Lower lobe of right lung (tissue), 2 donors: ENCODE data around the gene SPINK4. TPM values are rescaled to one million over a fixed set of nuclear protein-coding genes. Genes with fewer than 3 reads are reported as not detected.

Source experiments
- ATAC-seq, 2 donors: fragments of 200-7000 bp; cut with Tn5 transposase; one replicate each; pipeline ENCODE4 v1.9.1; 2020 to 2022; ENCODE audit warnings: mild to moderate bottlenecking in 2 of 2, moderate library complexity in 2 of 2
- DNase-seq: peaks from one replicate; pipeline ENCODE4 v3.0.0-alpha.2; 2020
- H3K27ac ChIP-seq: fragments of 200-600 bp; one replicate; pipeline ENCODE4 v1.8.0; 2022
- H3K27me3 ChIP-seq: fragments of 200-600 bp; one replicate; pipeline ENCODE4 v1.8.0; 2022; ENCODE audit warnings: low read depth
- H3K36me3 ChIP-seq: fragments of 200-600 bp; one replicate; pipeline ENCODE4 v1.8.0; 2022; ENCODE audit warnings: mild to moderate bottlenecking
- H3K4me1 ChIP-seq: fragments of 200-600 bp; one replicate; pipeline ENCODE4 v1.8.0; 2022
- H3K4me3 ChIP-seq: fragments of 200-600 bp; one replicate; pipeline ENCODE4 v1.8.0; 2022; ENCODE audit warnings: mild to moderate bottlenecking
- H3K9me3 ChIP-seq: fragments of 200-600 bp; one replicate; pipeline ENCODE4 v1.8.0; 2022
- CTCF ChIP-seq: fragments of 200-600 bp; IDR thresholded peaks from one replicate; pipeline ENCODE4 v1.8.0; 2022; ENCODE audit warnings: antibody characterized with exemption, mild to moderate bottlenecking
- intact Hi-C: fragments of 100-400 bp; cut with DNase I; formaldehyde crosslinking; loops from one replicate; pipeline ENCODE4 v1.11.0; 2022
- total RNA-seq: library from RNA; stranded (reverse); fragmentation: NEBNext Ultra II Directional; extraction: Animal tissue kit (Norgen Biotek cat#: 25700); gene quantifications from one replicate; pipeline ENCODE4 v1.2.1, GENCODE V29; 2021
- donor health status: DM: no; HTN: yes; CAD: no; lungs with severe emphysema.

SPINK4 gene
- total RNA-seq, 1 donor from 2014 or later, result not detected

DNA sequence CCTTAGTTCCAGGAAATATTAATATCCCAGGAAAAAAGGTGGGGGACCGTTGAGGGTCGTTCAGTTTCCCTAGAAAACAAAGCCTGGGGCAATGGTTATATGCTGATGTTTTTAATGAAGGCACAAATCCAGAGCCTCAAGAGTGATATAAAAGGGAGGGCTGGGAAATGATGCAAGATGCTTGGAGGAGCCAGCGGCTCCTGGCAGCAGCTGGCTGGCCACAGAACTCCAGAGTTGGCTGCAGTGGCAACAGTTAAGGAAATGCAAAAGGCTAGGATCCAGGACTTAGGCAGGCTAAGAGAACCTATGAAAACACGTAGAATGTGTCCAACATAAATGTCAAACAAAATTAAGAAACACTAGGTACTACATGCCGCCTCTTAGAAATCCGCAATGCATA lies 41.8 kb upstream of the SPINK4 start:
- intact Hi-C loops, result no loop called here
- H3K27me3 ChIP-seq, result no peaks in the 10 kb centered on the region
- ATAC-seq (peak; percentile 55 to 62), DNase-seq (no peak)
- H3K4me3 ChIP-seq, result no peak overlapping the region
- no peak for TF ChIP-seq CTCF
- H3K36me3 ChIP-seq, result no peaks in the 10 kb centered on the region
- H3K4me1 ChIP-seq, result peaks cover 8% of the 10 kb centered on the region
- H3K27ac ChIP-seq, result no peak overlapping the region
- H3K9me3 ChIP-seq, result no peaks in the 10 kb centered on the region

DNA sequence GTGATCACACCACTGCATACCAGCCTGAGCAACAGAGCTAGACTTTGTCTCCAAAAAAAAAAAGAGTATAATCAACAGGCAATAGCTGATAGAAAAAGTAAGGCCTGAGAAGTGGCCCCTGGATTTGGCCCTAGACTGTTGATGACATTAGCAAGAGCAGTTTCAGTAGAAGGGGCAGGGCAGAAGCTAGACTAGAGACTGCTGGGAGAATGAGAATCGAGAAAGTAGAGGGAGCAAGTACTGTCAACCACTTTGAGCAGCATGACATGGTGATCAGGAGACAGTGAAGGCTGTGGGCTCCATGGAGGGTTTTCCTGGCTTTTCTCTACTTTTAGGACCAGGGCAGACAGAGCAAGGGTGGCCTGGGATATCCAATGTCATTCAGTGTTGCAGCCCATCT lies 37.9 kb upstream of the SPINK4 start:
- intact Hi-C loops, result no loop called here
- TF ChIP-seq CTCF, result no peak
- no peaks in the 10 kb centered on the region for H3K36me3 ChIP-seq
- H3K4me1 ChIP-seq, result peaks cover 8% of the 10 kb centered on the region
- no peak for ATAC-seq
- H3K27ac ChIP-seq, result no peak overlapping the region
- no peaks in the 10 kb centered on the region for H3K9me3 ChIP-seq
- DNase-seq, result no peak
- no peaks in the 10 kb centered on the region for H3K27me3 ChIP-seq
- no peak overlapping the region for H3K4me3 ChIP-seq

- ATAC-seq (peak; percentile 76 to 87), DNase-seq (no peak)
- no peak overlapping the region for H3K27ac ChIP-seq
- H3K27me3 ChIP-seq, result no peaks in the 10 kb centered on the region
- H3K4me1 ChIP-seq, result peaks cover 8% of the 10 kb centered on the region
- TF ChIP-seq CTCF, result no peak
- H3K36me3 ChIP-seq, result no peaks in the 10 kb centered on the region
- no peaks in the 10 kb centered on the region for H3K9me3 ChIP-seq
- no peak overlapping the region for H3K4me3 ChIP-seq
- intact Hi-C loops, result no loop called here
These were observed 37.3 kb upstream of the SPINK4 start for GRCh38 chr9:33202552-33203201.

- no peak overlapping the region for H3K27ac ChIP-seq
- no peaks in the 10 kb centered on the region for H3K36me3 ChIP-seq
- no peaks in the 10 kb centered on the region for H3K4me1 ChIP-seq
- ATAC-seq, result no peak
- no peak overlapping the region for H3K4me3 ChIP-seq
- intact Hi-C loops, result no loop called here
- no peak for TF ChIP-seq CTCF
- DNase-seq, result no peak
- H3K9me3 ChIP-seq, result no peaks in the 10 kb centered on the region
- H3K27me3 ChIP-seq, result no peaks in the 10 kb centered on the region
These were observed 30.6 kb upstream of the SPINK4 start for GRCh38 chr9:33209394-33209793.

DNA sequence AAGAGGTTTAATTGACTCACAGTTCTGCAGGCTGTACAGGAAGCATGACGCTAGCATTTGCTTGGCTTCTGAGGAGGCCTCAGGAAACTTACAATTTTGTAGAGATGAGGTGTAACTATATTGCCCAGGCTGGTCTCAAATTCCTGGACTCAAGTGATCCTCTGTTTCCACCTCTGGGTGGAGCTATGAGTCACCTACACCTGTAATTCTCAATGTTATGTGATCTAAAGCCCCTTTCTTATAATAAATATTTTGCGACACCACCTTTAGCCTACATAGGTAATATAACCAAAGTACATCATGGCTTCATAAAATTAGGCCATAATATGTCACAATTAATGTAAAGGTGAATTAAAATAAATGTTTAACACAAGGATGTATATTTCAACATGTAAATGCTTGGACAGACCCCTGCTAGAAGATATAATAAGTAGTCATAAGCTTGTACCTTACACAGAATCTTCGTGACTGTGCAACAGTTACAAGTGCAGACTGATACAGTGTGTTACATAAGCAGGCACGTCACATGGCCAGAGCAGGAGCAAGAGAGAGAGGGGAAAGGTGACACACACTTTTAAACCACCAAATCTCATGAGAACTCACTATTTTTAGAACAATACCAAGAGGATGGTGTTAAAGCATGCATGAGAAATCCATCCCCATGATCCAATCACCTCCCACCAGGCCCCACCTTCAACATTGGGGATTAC lies 29.8 kb upstream of the SPINK4 start:
- Histone ChIP-seq H3K9me3 (no peaks in the 10 kb centered on the region), H3K27ac (no peak overlapping the region), H3K36me3 (no peaks in the 10 kb centered on the region), H3K4me3 (no peak overlapping the region), H3K27me3 (no peaks in the 10 kb centered on the region), H3K4me1 (no peaks in the 10 kb centered on the region)
- TF ChIP-seq CTCF, result no peak
- ATAC-seq, result no peak
- intact Hi-C loops, result no loop called here
- DNase-seq, result no peak
